CD4-positive, alpha-beta memory T cell (primary cell): ENCODE data around the gene FER. TPM values are rescaled to one million over a fixed set of nuclear protein-coding genes. Genes with fewer than 3 reads are reported as not detected.

Experiments
- CTCF ChIA-PET: fragments of 350-600 bp; sonication (Branson Sonifier 250); formaldehyde crosslinking; loops from one replicate; lab custom pipeline; 2021; ENCODE audit warnings: inconsistent platforms; ENCODE audit not compliant: partially characterized antibody; lab: Charles Lee
- POLR2A ChIA-PET: fragments of 350-600 bp; sonication (Branson Sonifier 250); formaldehyde crosslinking; loops from one replicate; lab custom pipeline; 2021; ENCODE audit not compliant: partially characterized antibody; lab: Charles Lee
- DNase-seq, 5 donors: peaks; one replicate each; pipeline versions ENCODE4 v3.0.0 to v3.0.0-alpha.2; 2020 to 2022; ENCODE audit warnings: mixed read lengths in 1 of 5
- H3K27ac ChIP-seq: one replicate; pipeline ENCODE4 v1.7.0; 2013; ENCODE audit warnings: low read depth, low read length
- H3K27me3 ChIP-seq: 2 replicates; pipeline ENCODE4 v1.7.0; 2013; ENCODE audit warnings: mild to moderate bottlenecking, low read length, moderate library complexity; ENCODE audit not compliant: insufficient read depth
- H3K36me3 ChIP-seq: 2 replicates; pipeline ENCODE4 v1.7.0; 2013; ENCODE audit warnings: mild to moderate bottlenecking, low read length, moderate library complexity; ENCODE audit not compliant: insufficient read depth
- H3K4me1 ChIP-seq: 2 replicates; pipeline ENCODE4 v1.7.0; 2013; ENCODE audit warnings: mild to moderate bottlenecking, low read length, moderate library complexity; ENCODE audit not compliant: insufficient read depth
- H3K4me3 ChIP-seq, 2 donors: one replicate each; pipeline ENCODE4 v1.7.0; 2013; ENCODE audit warnings: low read length in 2 of 2, mild to moderate bottlenecking in 1 of 2
- H3K9me3 ChIP-seq, 2 donors: one replicate each; pipeline ENCODE4 v1.7.0; 2013; ENCODE audit warnings: low read length in 2 of 2, control low read depth in 1 of 2; ENCODE audit not compliant: control insufficient read depth in 1 of 2
- H3K27ac Mint-ChIP-seq, 7 donors: one replicate each; pipeline ENCODE4 v1.8.0; 2020 to 2021; ENCODE audit warnings: mixed read lengths in 7 of 7, mild to moderate bottlenecking in 6 of 7, inconsistent platforms in 3 of 7, moderate library complexity in 3 of 7
- H3K27me3 Mint-ChIP-seq, 2 donors: one replicate each; pipeline ENCODE4 v1.8.0; 2020 to 2021; ENCODE audit warnings: mixed read lengths in 2 of 2
- H3K36me3 Mint-ChIP-seq, 2 donors: one replicate each; pipeline ENCODE4 v1.8.0; 2020 to 2021; ENCODE audit warnings: mixed read lengths in 2 of 2, inconsistent platforms in 1 of 2, mild to moderate bottlenecking in 1 of 2
- H3K4me1 Mint-ChIP-seq, 4 donors: one replicate each; pipeline ENCODE4 v1.8.0; 2020 to 2021; ENCODE audit warnings: mixed read lengths in 4 of 4, mild to moderate bottlenecking in 1 of 4
- H3K4me3 Mint-ChIP-seq, 8 donors: one replicate each; pipeline ENCODE4 v1.8.0; 2020 to 2021; ENCODE audit warnings: mixed read lengths in 8 of 8, mild to moderate bottlenecking in 7 of 8, moderate library complexity in 6 of 8, inconsistent platforms in 3 of 8
- H3K9me3 Mint-ChIP-seq, 8 donors: one replicate each; pipeline ENCODE4 v1.8.0; 2020 to 2021; ENCODE audit warnings: mixed read lengths in 8 of 8, mild to moderate bottlenecking in 5 of 8, inconsistent platforms in 3 of 8, moderate library complexity in 1 of 8
- intact Hi-C: fragments of 100-400 bp; cut with micrococcal nuclease; formaldehyde crosslinking; loops from one replicate; pipeline ENCODE4 v1.15.1; 2023
- polyA plus RNA-seq, 2 donors: library from polyadenylated mRNA; unstranded; fragments of 300-500 nt; fragmentation: Illumina TruSeq; gene quantifications; one replicate each; pipeline ENCODE4 v1.2.3, GENCODE V29; 2021
- total RNA-seq, 2 experiments: library from RNA; stranded (reverse); gene quantifications; one replicate each; pipeline ENCODE4 v1.2.3, GENCODE V29; 2021

FER gene
- total and polyA plus RNA-seq, 4 experiments from 2014 or later = 6.1 to 11.3 (median 10.3) TPM

DNA sequence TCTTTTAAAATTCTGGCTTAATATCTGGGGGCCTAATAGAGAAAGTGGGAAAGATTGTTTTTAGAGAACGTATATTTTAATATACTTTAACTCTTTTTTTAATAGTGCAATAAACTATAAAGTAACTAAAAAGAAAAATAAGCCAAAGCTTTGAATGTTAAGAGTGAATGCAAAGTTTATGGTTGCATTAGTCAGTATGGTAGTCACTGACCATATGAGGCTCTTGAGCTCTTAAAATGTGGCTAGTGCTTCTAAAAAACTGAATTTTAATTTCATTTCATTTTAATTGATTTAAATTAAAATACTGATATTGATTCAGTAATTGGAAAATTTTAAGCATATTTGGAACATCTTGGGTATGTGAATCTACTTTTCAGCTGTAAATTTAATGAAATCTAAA, 351.4 kb downstream of the FER start:
- Mint-ChIP-seq H3K4me1 (no peaks in the 10 kb centered on the region), H3K4me3 (no peak overlapping the region), H3K27me3 (no peaks in the 10 kb centered on the region), H3K9me3 (no peaks in the 10 kb centered on the region), H3K27ac (no peak overlapping the region), H3K36me3 (no peaks in the 10 kb centered on the region)
- ChIA-PET POLR2A (no interaction called here), CTCF (no interaction called here)
- no peak for DNase-seq
- no peak overlapping the region for H3K27ac ChIP-seq
- H3K4me3 ChIP-seq = no peak overlapping the region
- no peaks in the 10 kb centered on the region for H3K27me3 ChIP-seq
- intact Hi-C loops = no loop called here
- no peaks in the 10 kb centered on the region for H3K4me1 ChIP-seq
- H3K36me3 ChIP-seq = no peaks in the 10 kb centered on the region
- no peaks in the 10 kb centered on the region for H3K9me3 ChIP-seq

- POLR2A ChIA-PET = no interaction called here
These were observed 353.3 kb downstream of the FER start for GRCh38 chr5:109100971-109101370.

DNA sequence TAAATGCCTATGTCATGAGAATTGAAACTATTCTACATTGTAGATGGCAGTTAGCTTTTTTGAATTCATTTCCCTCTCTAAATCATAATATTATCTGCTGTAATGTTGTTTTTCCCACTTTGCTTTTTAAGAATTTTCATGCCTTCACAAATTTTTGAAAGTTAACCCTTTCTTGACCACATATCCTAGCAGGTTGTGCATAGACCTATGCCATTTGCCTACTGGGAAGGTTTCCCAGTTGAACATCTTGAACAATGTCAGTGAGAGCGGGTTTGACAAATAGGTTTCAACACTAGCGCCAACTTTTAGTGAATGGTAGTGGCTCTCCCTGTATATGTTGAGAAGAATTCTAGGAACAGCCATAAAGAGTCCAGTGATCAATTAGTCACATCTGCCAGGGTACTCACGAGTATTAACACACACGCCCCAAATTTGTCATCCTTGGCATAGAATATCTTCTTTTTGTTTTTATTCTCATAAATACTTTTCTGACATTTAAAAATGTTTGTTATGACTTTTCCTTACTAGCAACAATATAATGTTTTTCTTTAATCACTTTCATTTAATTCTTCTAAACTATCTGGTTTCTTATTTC, 354.5 kb downstream of the FER start:
- H3K4me1 ChIP-seq = no peaks in the 10 kb centered on the region
- no peak for DNase-seq
- Mint-ChIP-seq H3K4me1 (no peaks in the 10 kb centered on the region), H3K9me3 (no peaks in the 10 kb centered on the region), H3K4me3 (no peak overlapping the region), H3K27me3 (no peaks in the 10 kb centered on the region), H3K36me3 (no peaks in the 10 kb centered on the region), H3K27ac (no peak overlapping the region)
- CTCF ChIA-PET = no interaction called here
- H3K9me3 ChIP-seq = no peaks in the 10 kb centered on the region
- no peak overlapping the region for H3K4me3 ChIP-seq
- no peak overlapping the region for H3K27ac ChIP-seq
- no peaks in the 10 kb centered on the region for H3K36me3 ChIP-seq
- intact Hi-C loops = no loop called here
- POLR2A ChIA-PET = no interaction called here
- H3K27me3 ChIP-seq = no peaks in the 10 kb centered on the region

More at GRCh38 chr5:109100971-109101370, 353.3 kb downstream of the FER start:
- Mint-ChIP-seq H3K27me3 (no peaks in the 10 kb centered on the region), H3K4me1 (no peaks in the 10 kb centered on the region), H3K27ac (no peak overlapping the region), H3K4me3 (no peak overlapping the region), H3K36me3 (no peaks in the 10 kb centered on the region), H3K9me3 (no peaks in the 10 kb centered on the region)
- no peaks in the 10 kb centered on the region for H3K4me1 ChIP-seq
- no peak overlapping the region for H3K27ac ChIP-seq
- H3K9me3 ChIP-seq = no peaks in the 10 kb centered on the region
- H3K27me3 ChIP-seq = no peaks in the 10 kb centered on the region
- DNase-seq = no peak
- no peaks in the 10 kb centered on the region for H3K36me3 ChIP-seq
- intact Hi-C loops = no loop called here
- no peak overlapping the region for H3K4me3 ChIP-seq
- CTCF ChIA-PET = no interaction called here

DNA sequence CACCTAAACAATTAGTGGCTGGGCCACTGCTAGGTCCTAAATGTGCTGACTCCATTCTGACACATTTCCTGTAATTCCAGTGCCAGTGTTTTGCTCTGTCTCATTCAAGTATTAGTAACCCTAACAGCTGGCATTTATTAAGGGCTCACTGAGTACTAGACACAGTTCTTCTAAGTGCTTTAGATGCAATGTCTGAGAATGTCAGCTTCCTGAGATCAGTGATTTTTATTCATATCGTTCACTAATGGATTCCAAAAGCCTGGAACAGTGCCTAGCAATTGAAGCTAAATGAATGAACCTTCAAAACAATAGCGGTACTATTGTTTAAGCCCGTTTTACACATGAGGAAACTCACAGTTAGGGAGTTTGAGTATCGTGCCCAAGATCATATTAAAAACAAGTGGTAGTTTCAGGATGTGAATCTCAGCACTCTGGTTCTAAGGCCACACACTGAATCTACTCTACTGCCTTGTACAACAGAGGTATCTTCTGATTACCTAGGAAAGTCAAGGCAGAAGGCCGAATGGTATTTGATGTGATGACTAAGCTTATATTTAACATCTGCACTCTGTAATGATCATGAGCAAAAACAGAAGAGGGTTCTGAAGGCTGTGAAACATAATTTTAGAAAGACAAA, 358.1 kb downstream of the FER start:
- H3K27me3 ChIP-seq = no peaks in the 10 kb centered on the region
- no peak overlapping the region for H3K4me3 ChIP-seq
- intact Hi-C loops = no loop called here
- H3K27ac ChIP-seq = no peak overlapping the region
- no peaks in the 10 kb centered on the region for H3K9me3 ChIP-seq
- no peaks in the 10 kb centered on the region for H3K36me3 ChIP-seq
- H3K27me3 Mint-ChIP-seq = no peaks in the 10 kb centered on the region
- H3K9me3 Mint-ChIP-seq = peaks cover 0 to 5% (median 0%) of the 10 kb centered on the region in 8 donors
- no peaks in the 10 kb centered on the region for H3K4me1 Mint-ChIP-seq
- H3K4me3 Mint-ChIP-seq = no peak overlapping the region
- no peaks in the 10 kb centered on the region for H3K4me1 ChIP-seq
- H3K36me3 Mint-ChIP-seq = peaks cover 0 to 4% of the 10 kb centered on the region in 2 donors
- POLR2A ChIA-PET = no interaction called here
- H3K27ac Mint-ChIP-seq = no peak overlapping the region
- DNase-seq = no peak
- CTCF ChIA-PET = no interaction called here

- no peak for DNase-seq
- Mint-ChIP-seq H3K27ac (no peak overlapping the region), H3K36me3 (peaks cover 0 to 4% of the 10 kb centered on the region in 2 donors), H3K4me3 (no peak overlapping the region), H3K27me3 (no peaks in the 10 kb centered on the region), H3K4me1 (no peaks in the 10 kb centered on the region), H3K9me3 (peaks cover 0 to 5% (median 0%) of the 10 kb centered on the region in 8 donors)
- intact Hi-C loops = no loop called here
- Histone ChIP-seq H3K9me3 (no peaks in the 10 kb centered on the region), H3K27ac (no peak overlapping the region), H3K36me3 (no peaks in the 10 kb centered on the region), H3K4me1 (no peaks in the 10 kb centered on the region), H3K27me3 (no peaks in the 10 kb centered on the region), H3K4me3 (no peak overlapping the region)
- ChIA-PET POLR2A (no interaction called here), CTCF (no interaction called here)
These were observed 364.0 kb downstream of the FER start for GRCh38 chr5:109111680-109112079.

DNA sequence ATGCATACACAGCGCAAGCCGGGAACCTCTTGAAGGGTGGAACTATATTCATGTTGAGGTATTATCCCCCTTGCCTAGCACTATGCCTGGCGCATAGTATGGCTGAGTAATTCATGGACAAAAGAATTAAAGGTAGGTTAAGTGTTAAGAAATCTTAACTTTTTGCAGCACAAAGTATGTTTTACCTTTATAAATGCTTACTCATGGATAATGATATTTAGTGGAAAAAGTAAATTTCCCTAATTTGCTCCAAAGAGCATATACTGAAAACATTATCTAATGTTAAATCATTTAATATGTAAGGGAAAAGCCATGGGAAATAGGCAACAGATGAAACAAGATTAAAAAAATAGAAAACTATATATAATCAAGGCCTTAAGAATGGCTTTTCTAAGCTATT, 365.9 kb downstream of the FER start:
- H3K36me3 ChIP-seq = no peaks in the 10 kb centered on the region
- Mint-ChIP-seq H3K9me3 (peaks cover 0 to 5% (median 0%) of the 10 kb centered on the region in 8 donors), H3K27me3 (no peaks in the 10 kb centered on the region), H3K4me3 (no peak overlapping the region), H3K4me1 (no peaks in the 10 kb centered on the region), H3K27ac (no peak overlapping the region), H3K36me3 (peaks cover 0 to 4% of the 10 kb centered on the region in 2 donors)
- DNase-seq = no peak
- no peaks in the 10 kb centered on the region for H3K4me1 ChIP-seq
- intact Hi-C loops = no loop called here
- no peak overlapping the region for H3K27ac ChIP-seq
- H3K27me3 ChIP-seq = no peaks in the 10 kb centered on the region
- H3K9me3 ChIP-seq = no peaks in the 10 kb centered on the region
- H3K4me3 ChIP-seq = no peak overlapping the region
- ChIA-PET CTCF (no interaction called here), POLR2A (no interaction called here)

DNA sequence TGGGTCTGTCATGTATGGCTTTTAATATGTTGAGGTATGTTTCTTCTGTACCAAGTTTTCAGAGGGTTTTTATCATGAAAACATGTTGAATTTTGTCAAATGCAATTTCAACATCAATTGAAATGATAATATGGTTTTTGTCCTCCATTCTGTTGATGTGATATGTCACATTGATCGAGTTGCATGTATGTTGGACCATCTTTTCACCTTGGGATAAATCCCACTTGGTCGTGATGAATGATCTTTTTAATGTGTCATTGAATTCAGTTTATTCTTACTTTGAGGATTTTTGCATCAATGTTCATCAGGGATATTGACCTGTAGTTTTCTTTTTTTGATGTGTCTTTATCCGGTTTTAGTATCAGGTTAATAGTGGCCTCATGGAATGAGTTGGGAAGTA, 373.5 kb downstream of the FER start:
- DNase-seq = no peak
- ChIA-PET POLR2A (no interaction called here), CTCF (no interaction called here)
- H3K36me3 ChIP-seq = no peaks in the 10 kb centered on the region
- H3K4me3 Mint-ChIP-seq = no peak overlapping the region
- H3K27ac ChIP-seq = no peak overlapping the region
- no peak overlapping the region for H3K27ac Mint-ChIP-seq
- peaks cover 0 to 18% of the 10 kb centered on the region in 2 donors for H3K36me3 Mint-ChIP-seq
- H3K9me3 ChIP-seq = no peaks in the 10 kb centered on the region
- H3K27me3 ChIP-seq = no peaks in the 10 kb centered on the region
- intact Hi-C loops = no loop called here
- H3K27me3 Mint-ChIP-seq = no peaks in the 10 kb centered on the region
- H3K9me3 Mint-ChIP-seq = peaks cover 0 to 23% (median 9%) of the 10 kb centered on the region in 8 donors
- H3K4me1 Mint-ChIP-seq = no peaks in the 10 kb centered on the region
- no peaks in the 10 kb centered on the region for H3K4me1 ChIP-seq
- H3K4me3 ChIP-seq = no peak overlapping the region
